B cell (primary cell): ENCODE measurements around the gene ZBTB46. TPM values are rescaled to one million over a fixed set of nuclear protein-coding genes. Genes with fewer than 3 reads are reported as not detected.

ENCODE experiments used
- ATAC-seq: fragments of 200-7000 bp; cut with Tn5 transposase; one replicate; pipeline ENCODE4 v1.10.0; 2021; ENCODE audit warnings: low read depth, mild to moderate bottlenecking, moderate number of reproducible peaks, moderate library complexity
- CTCF ChIA-PET: fragments of 350-600 bp; sonication (Branson Sonifier 250); formaldehyde crosslinking; loops from one replicate; lab custom pipeline; 2021; ENCODE audit warnings: antibody characterized with exemption, inconsistent platforms; lab: Charles Lee
- POLR2A ChIA-PET: fragments of 350-600 bp; sonication (Branson Sonifier 250); formaldehyde crosslinking; loops from one replicate; lab custom pipeline; 2021; ENCODE audit warnings: antibody characterized with exemption; lab: Charles Lee
- DNase-seq: peaks from one replicate; pipeline ENCODE4 v3.0.0; 2013
- H2AFZ ChIP-seq: 2 replicates; pipeline ENCODE4 v1.6.1; 2012; ENCODE audit warnings: mild to moderate bottlenecking, low read depth, low read length; ENCODE audit not compliant: insufficient read depth, poor library complexity, severe bottlenecking
- H3K27ac ChIP-seq, 2 donors: 1 replicate in 1 of 2; 2 replicates in 1 of 2; pipeline ENCODE4 v1.5.1; 2012 to 2013; ENCODE audit warnings: low read length in 2 of 2, mild to moderate bottlenecking in 2 of 2, moderate library complexity in 1 of 2
- H3K27me3 ChIP-seq, 4 experiments: fragments of 200-600 bp in 1 of 4; sonication (generic) in 1 of 4; replicated peaks in 1 of 4; 1 replicate in 2 of 4; 2 replicates in 2 of 4; pipeline versions ENCODE4 v1.6.1 to v1.7.0; 2013 to 2016; ENCODE audit warnings: low read length in 3 of 4, mild to moderate bottlenecking in 2 of 4, mixed read lengths in 1 of 4, moderate library complexity in 1 of 4; ENCODE audit not compliant: insufficient read depth in 4 of 4, control insufficient read depth in 3 of 4; ENCODE audit errors: control extremely low read depth in 1 of 4
- H3K36me3 ChIP-seq, 2 experiments: replicated peaks in 1 of 2; 1 replicate in 1 of 2; 2 replicates in 1 of 2; pipeline versions ENCODE4 v1.6.1 to v1.7.1; 2013; ENCODE audit warnings: low read length in 1 of 2; ENCODE audit not compliant: insufficient read depth in 2 of 2, control insufficient read depth in 1 of 2; ENCODE audit errors: control extremely low read depth in 1 of 2, extremely low read depth in 1 of 2
- H3K4me1 ChIP-seq, 2 donors: fragments of 200-600 bp in 1 of 2; sonication (generic) in 1 of 2; 1 replicate in 1 of 2; 2 replicates in 1 of 2; pipeline versions ENCODE4 v1.5.1 to v1.6.1; 2013 to 2017; ENCODE audit warnings: low read length in 2 of 2; ENCODE audit not compliant: control insufficient read depth in 2 of 2, insufficient read depth in 2 of 2
- H3K4me2 ChIP-seq: replicated peaks from 2 replicates; pipeline ENCODE3; 2012; ENCODE audit warnings: mild to moderate bottlenecking, low read depth, low read length; ENCODE audit not compliant: poor library complexity, severe bottlenecking
- H3K4me3 ChIP-seq, 5 experiments: fragments of 200-600 bp in 1 of 5; sonication (generic) in 1 of 5; 1 replicate in 3 of 5; 2 replicates in 2 of 5; pipeline versions ENCODE4 v1.5.1 to v1.7.0; 2011 to 2016; ENCODE audit warnings: low read length in 4 of 5, mild to moderate bottlenecking in 4 of 5, low read depth in 2 of 5, control low read depth in 1 of 5, moderate library complexity in 1 of 5; ENCODE audit not compliant: insufficient read depth in 1 of 5; ENCODE audit errors: control extremely low read depth in 1 of 5, extremely low read depth in 1 of 5
- H3K79me2 ChIP-seq: fragments of 200-600 bp; sonication (generic); one replicate; pipeline ENCODE4 v1.6.0; 2016; ENCODE audit warnings: low read length; ENCODE audit not compliant: control insufficient read depth, insufficient read depth
- H3K9ac ChIP-seq: fragments of 200-600 bp; sonication (generic); 2 replicates; pipeline ENCODE4 v1.6.1; 2017; ENCODE audit warnings: mild to moderate bottlenecking, low read length, moderate library complexity
- H3K9me3 ChIP-seq, 3 donors: one replicate each; pipeline versions ENCODE4 v1.6.1 to v1.7.1; 2013; ENCODE audit warnings: low read length in 2 of 3; ENCODE audit not compliant: control insufficient read depth in 2 of 3, insufficient read depth in 1 of 3; ENCODE audit errors: control extremely low read depth in 1 of 3
- H4K20me1 ChIP-seq: 2 replicates; pipeline ENCODE4 v1.6.0; 2012; ENCODE audit warnings: mild to moderate bottlenecking, low read length; ENCODE audit not compliant: insufficient read depth, control insufficient read depth, poor library complexity, severe bottlenecking
- H3K27ac Mint-ChIP-seq: one replicate; pipeline ENCODE4 v1.8.0; 2021; ENCODE audit warnings: mixed read lengths
- H3K27me3 Mint-ChIP-seq: one replicate; pipeline ENCODE4 v1.8.0; 2021; ENCODE audit warnings: mixed read lengths
- H3K4me1 Mint-ChIP-seq: one replicate; pipeline ENCODE4 v1.8.0; 2021; ENCODE audit warnings: mixed read lengths
- H3K4me3 Mint-ChIP-seq: one replicate; pipeline ENCODE4 v1.8.0; 2021; ENCODE audit warnings: mixed read lengths
- H3K9me3 Mint-ChIP-seq: one replicate; pipeline ENCODE4 v1.8.0; 2022; ENCODE audit warnings: mixed read lengths; ENCODE audit not compliant: insufficient read depth
- CTCF ChIP-seq: fragments of 200-600 bp; IDR thresholded peaks from one replicate; pipeline ENCODE4 v1.8.0; 2022; ENCODE audit warnings: antibody characterized with exemption, mild to moderate bottlenecking
- EZH2 ChIP-seq: IDR thresholded peaks from 2 replicates; pipeline ENCODE4 v1.6.1; 2012; ENCODE audit warnings: borderline replicate concordance, low read depth, mild to moderate bottlenecking, moderate library complexity, low read length; ENCODE audit not compliant: insufficient read depth, poor library complexity, severe bottlenecking
- WGBS: methylation state at CpG from one replicate; pipeline ENCODE4 v1.1.5; 2013; ENCODE audit warnings: missing lambda C conversion rate; ENCODE audit not compliant: insufficient coverage; 5-methylcytosine and 5-hydroxymethylcytosine counted together
- intact Hi-C: fragments of 100-400 bp; cut with micrococcal nuclease; formaldehyde crosslinking; loops from one replicate; pipeline ENCODE4 v1.10.0; 2022
- polyA plus RNA-seq: library from polyadenylated mRNA; depleted of rRNA; stranded (reverse); fragments of >200 nt; gene quantifications from 2 replicates; pipeline ENCODE4 v1.2.3, GENCODE V29; 2012
- total RNA-seq, 2 donors: library from RNA; stranded (reverse); fragments of 120-200 nt in 1 of 2; gene quantifications; 1 replicate in 1 of 2; 2 replicates in 1 of 2; pipeline versions ENCODE4 v1.2.3 to v1.2.4, GENCODE V29; 2013 to 2022

ZBTB46 gene
- total and polyA plus RNA-seq, 2 donors (not counting 1 experiment from before 2014, with no cell fraction given) = 0.16 to 0.64 TPM

- Mint-ChIP-seq H3K9me3 (no peaks in the 10 kb centered on the region), H3K4me1 (no peaks in the 10 kb centered on the region), H3K4me3 (no peak overlapping the region), H3K27ac (no peak overlapping the region), H3K27me3 (no peaks in the 10 kb centered on the region)
- H3K4me3 ChIP-seq = no peak overlapping the region
- H3K4me1 ChIP-seq = peaks cover 14 to 20% of the 10 kb centered on the region in 2 donors
- H3K9me3 ChIP-seq = no peaks in the 10 kb centered on the region
- DNase-seq (no peak), ATAC-seq (no peak)
- peaks cover 0 to 4% of the 10 kb centered on the region in 2 experiments for H3K36me3 ChIP-seq
- H2AFZ ChIP-seq = no peak overlapping the region
- no peak overlapping the region for H3K9ac ChIP-seq
- H4K20me1 ChIP-seq = peaks cover 5% of the 10 kb centered on the region
- H3K4me2 ChIP-seq = no peak overlapping the region
- no peak for TF ChIP-seq CTCF
- no peak for TF ChIP-seq EZH2
- H3K27me3 ChIP-seq = no peaks in the 10 kb centered on the region
- H3K79me2 ChIP-seq = no peaks in the 10 kb centered on the region
- WGBS = 96% methylated on average over 24 of the region's 31 CpGs
- CTCF ChIA-PET = interaction anchor here (0.7 kb wide), 1 partner anchor 331 kb away, joined by 3 read pairs; no protein-coding TSS in a partner anchor
- no peak overlapping the region for H3K27ac ChIP-seq
- intact Hi-C loops = no loop called here
- POLR2A ChIA-PET = no interaction called here
Observed at GRCh38 chr20:63743210-63743970, 87.7 kb downstream of the ZBTB46 start.

DNA sequence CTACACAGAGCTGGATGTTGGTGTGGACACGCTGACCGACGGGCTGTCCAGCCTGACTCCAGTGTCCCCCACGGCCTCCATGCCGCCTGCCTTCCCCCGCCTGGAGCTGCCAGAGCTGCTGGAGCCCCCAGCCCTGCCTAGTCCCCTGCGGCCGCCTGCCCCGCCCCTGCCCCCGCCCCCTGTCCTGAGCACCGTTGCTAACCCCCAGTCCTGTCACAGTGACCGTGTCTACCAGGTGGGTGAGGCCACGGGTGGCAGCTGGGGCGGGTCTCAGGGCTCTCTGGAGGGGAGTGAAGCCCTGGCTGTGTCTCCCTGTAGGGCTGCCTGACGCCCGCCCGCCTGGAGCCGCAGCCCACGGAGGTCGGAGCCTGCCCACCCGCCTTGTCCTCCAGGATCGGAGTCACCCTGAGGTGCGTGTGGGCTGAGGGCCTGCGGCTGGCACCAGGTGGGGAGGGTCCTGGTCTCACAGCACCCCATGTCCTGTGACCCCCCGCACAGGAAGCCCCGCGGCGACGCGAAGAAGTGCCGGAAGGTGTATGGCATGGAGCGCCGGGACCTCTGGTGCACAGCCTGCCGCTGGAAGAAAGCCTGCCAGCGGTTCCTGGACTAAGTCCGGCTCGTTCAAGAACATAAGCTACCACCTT is 88.6 kb downstream of the ZBTB46 start:
- Histone ChIP-seq H3K9me3 (no peaks in the 10 kb centered on the region), H3K4me3 (no peak overlapping the region), H3K27me3 (no peaks in the 10 kb centered on the region), H3K27ac (no peak overlapping the region), H2AFZ (no peak overlapping the region), H3K79me2 (no peaks in the 10 kb centered on the region), H3K4me2 (no peak overlapping the region), H4K20me1 (peaks cover 10% of the 10 kb centered on the region), H3K9ac (no peak overlapping the region), H3K4me1 (peaks cover 18 to 24% of the 10 kb centered on the region in 2 donors), H3K36me3 (peaks cover 0 to 4% of the 10 kb centered on the region in 2 experiments)
- no peak for TF ChIP-seq EZH2
- TF ChIP-seq CTCF = no peak
- Mint-ChIP-seq H3K27me3 (no peaks in the 10 kb centered on the region), H3K9me3 (no peaks in the 10 kb centered on the region), H3K4me1 (no peaks in the 10 kb centered on the region), H3K4me3 (no peak overlapping the region), H3K27ac (no peak overlapping the region)
- 96% methylated on average over 34 of the region's 37 CpGs for WGBS
- ChIA-PET CTCF (interaction anchor here (0.7 kb wide), 1 partner anchor 332 kb away, joined by 3 read pairs; no protein-coding TSS in a partner anchor), POLR2A (no interaction called here)
- intact Hi-C loops = no loop called here
- DNase-seq (no peak), ATAC-seq (no peak)
